Stimulated activated CD4-positive, alpha-beta T cell treated with anti-CD3 and anti-CD28 coated beads, TNF-alpha, amount 100 ng/mL, for 24 hours (primary cell): ENCODE measurements around the gene PZP.
A peak's percentile ranks its signal among the peaks of the same experiment; 100 is the strongest.
"Not testable (repeated sequence)": the region's sequence is repeated elsewhere in the genome, so short reads cannot be mapped to it uniquely, and the experiment has no call there.

Experiments used
- DNase-seq, 3 experiments: peaks; one replicate each; pipeline ENCODE4 v3.0.0-alpha.2; 2020; ENCODE audit warnings: low read depth in 3 of 3

The PZP gene

GRCh38 chr12:9208229-9208628, at the start of gene PZP:
TSS of gene PZP (minus strand) at chr12:9208395. CDS start at chr12:9208341, 54 bp downstream.
- no peak for DNase-seq

- DNase-seq: no peak
Measured at GRCh38 chr12:9256758-9257405, 48.7 kb upstream of the PZP start.

- DNase-seq: no peak
Measured at GRCh38 chr12:9256341-9256740, 48.1 kb upstream of the PZP start.

- DNase-seq: no peak
Measured at GRCh38 chr12:9255837-9256236, 47.6 kb upstream of the PZP start.

- DNase-seq: no peak
Measured at GRCh38 chr12:9253464-9253863, 45.3 kb upstream of the PZP start.

- DNase-seq: not testable (repeated sequence)
Measured at GRCh38 chr12:9252791-9253190, 44.6 kb upstream of the PZP start.

GRCh38 chr12:9252256-9252655, 44.1 kb upstream of the PZP start:
- no peak for DNase-seq

- DNase-seq: no peak
Measured at GRCh38 chr12:9248435-9248834, 40.2 kb upstream of the PZP start.

GRCh38 chr12:9244894-9245293, 36.7 kb upstream of the PZP start:
- DNase-seq: peak; percentile 38 to 66 (median 61)

GRCh38 chr12:9243999-9244649, 35.9 kb upstream of the PZP start:
- no peak for DNase-seq

- no peak for DNase-seq
Measured at GRCh38 chr12:9241301-9241700, 33.1 kb upstream of the PZP start.

GRCh38 chr12:9240776-9241175, 32.6 kb upstream of the PZP start:
- no peak for DNase-seq

- peak in 2 of 3 experiments; percentile 10 to 35 for DNase-seq
Measured at GRCh38 chr12:9240004-9240635, 31.9 kb upstream of the PZP start.

- DNase-seq: no peak
Measured at GRCh38 chr12:9237286-9237685, 29.1 kb upstream of the PZP start.

- DNase-seq: no peak
Measured at GRCh38 chr12:9235519-9235918, 27.3 kb upstream of the PZP start.

- DNase-seq: no peak
Measured at GRCh38 chr12:9227950-9228349, 19.8 kb upstream of the PZP start.

GRCh38 chr12:9223830-9224229, 15.6 kb upstream of the PZP start:
- no peak for DNase-seq

GRCh38 chr12:9221483-9221882, 13.3 kb upstream of the PZP start:
- DNase-seq: no peak

GRCh38 chr12:9221011-9221410, 12.8 kb upstream of the PZP start:
- DNase-seq: not testable (repeated sequence)

GRCh38 chr12:9214534-9214933, 6.3 kb upstream of the PZP start:
- DNase-seq: no peak

- no peak for DNase-seq
Measured at GRCh38 chr12:9211687-9212086, 3.5 kb upstream of the PZP start.

GRCh38 chr12:9204380-9204779, 3.8 kb downstream of the PZP start:
- no peak for DNase-seq

- no peak for DNase-seq
Measured at GRCh38 chr12:9198012-9198411, 10.2 kb downstream of the PZP start.
